Right lobe of liver (tissue), 4 donors: Measurements from ENCODE around the gene TMC1.

Source experiments
- CTCF ChIP-seq, 4 donors: fragments of 200-600 bp in 3 of 4; fragments of 450-650 bp in 1 of 4; IDR thresholded peaks; one replicate each; pipeline versions ENCODE4 v1.5.1 to v1.8.0; 2016 to 2022; ENCODE audit warnings: antibody characterized with exemption in 4 of 4, mild to moderate bottlenecking in 2 of 4
- POLR2A ChIP-seq: fragments of 450-650 bp; IDR thresholded peaks from one replicate; pipeline ENCODE4 v1.6.1; 2017; ENCODE audit warnings: antibody characterized with exemption, mild to moderate bottlenecking
- donor health status: DM: no; HTN: no; CAD: no.
- donor health status: DM: no; HTN: no; CAD: no.
- donor health status: DM: no; HTN: yes; CAD: no.

- TF ChIP-seq CTCF (IDR thresholded peaks at IDR 0.05) (no peak), POLR2A (no peak)
Observed at GRCh38 chr9:72855321-72855720, 333.9 kb downstream of the TMC1 start.
